HG03442 (cell line): Measurements from ENCODE around the gene DNAJB1.
"Not testable (repeated sequence)": the region's sequence is repeated elsewhere in the genome, so short reads cannot be mapped to it uniquely, and the experiment has no call there.

Source experiments
- ATAC-seq: cut with Tn5 transposase; IDR thresholded peaks from one replicate; pipeline ENCODE4 v1.9.1; 2021; ENCODE audit warnings: mild to moderate bottlenecking, moderate library complexity; ENCODE audit not compliant: unreplicated experiment

DNAJB1 gene

GRCh38 chr19:14525729-14526128, 7.5 kb upstream of the DNAJB1 start:
- ATAC-seq, result no peak

GRCh38 chr19:14520543-14520942, 2.3 kb upstream of the DNAJB1 start:
- ATAC-seq, result no peak

GRCh38 chr19:14519860-14520407, 1.7 kb upstream of the DNAJB1 start:
- ATAC-seq, result no peak

DNA sequence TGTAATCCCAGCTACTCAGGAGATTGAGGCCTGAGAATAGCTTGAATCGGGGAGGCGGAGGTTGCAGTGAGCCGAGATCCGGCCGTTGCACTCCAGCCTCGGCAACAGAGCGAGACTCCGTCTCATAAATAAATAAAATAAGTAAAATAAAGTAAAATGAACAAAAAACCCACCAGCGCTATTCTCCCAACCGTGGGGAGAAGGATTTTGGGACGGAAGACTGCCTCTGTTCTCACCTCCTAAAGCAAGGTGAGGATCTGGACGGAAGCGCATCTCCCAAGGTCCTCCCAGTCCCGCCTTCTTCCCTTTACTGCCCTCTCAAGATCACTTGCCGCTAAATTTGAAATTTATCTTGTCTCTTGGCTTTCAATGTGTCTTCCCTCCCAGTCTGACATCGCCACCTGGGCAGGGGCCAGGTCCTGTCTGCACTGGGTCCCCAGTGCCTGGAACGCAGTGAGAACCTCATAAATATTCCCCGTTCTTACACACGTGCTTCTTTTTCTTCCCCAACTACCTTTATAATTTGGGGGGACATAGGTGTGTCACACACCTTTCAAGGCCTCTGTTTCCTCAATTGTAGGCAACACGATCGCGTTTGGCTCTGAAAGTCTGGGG, 1.2 kb upstream of the DNAJB1 start:
- ATAC-seq, result no peak

GRCh38 chr19:14517446-14517839, 754 bp downstream of the DNAJB1 start:
- ATAC-seq, result no peak

- no peak for ATAC-seq
Measured at GRCh38 chr19:14516746-14517438, 1.3 kb downstream of the DNAJB1 start.

DNA sequence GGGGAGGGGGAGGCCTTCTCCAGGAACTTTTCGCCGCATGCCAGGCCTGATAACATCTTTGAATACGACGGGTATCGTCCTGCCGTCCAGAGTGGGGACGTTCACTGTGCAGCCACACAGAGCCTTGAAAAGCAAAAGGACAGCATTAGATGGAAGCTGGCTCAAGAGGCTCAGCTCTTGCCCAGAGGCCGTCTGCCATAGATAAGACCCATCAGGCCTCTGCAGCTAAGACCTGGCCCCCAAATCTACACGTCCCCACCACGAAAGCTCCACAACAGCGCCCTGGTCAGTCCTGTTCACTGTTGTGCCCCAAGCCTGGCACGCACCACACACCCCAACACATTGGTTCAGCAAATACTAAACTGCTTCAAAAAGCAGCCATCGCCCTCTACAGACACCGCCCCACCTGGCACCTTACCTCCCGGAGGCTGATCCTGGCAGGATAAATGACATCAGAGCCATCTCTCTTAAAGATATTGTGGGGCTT, 2.1 kb downstream of the DNAJB1 start:
- ATAC-seq, result no peak

DNA sequence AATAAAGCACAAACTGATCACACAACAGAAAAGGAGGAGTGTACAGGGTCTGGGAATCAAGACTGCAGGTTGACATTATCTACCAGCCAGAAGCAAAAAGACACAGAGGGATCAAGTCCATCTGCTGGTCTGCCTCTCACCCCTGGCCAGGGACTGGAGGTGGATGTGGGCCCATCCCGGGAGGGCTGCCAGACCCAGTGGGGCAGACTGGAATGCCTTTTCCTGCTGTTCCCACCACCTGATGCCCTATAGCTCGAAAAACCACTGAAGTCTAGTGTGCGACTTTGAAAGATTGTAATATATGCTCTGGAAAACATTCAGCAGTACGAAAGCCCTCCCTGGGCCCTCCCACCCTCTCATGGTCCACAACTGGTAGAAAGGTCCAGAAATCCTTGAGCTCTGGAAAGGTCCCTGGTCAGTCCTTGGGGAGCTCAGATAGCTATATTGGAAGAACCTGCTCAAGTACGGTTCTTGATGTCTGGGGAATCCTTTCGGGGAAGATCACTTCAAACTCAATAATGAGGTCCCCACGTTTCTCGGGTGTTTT, 2.6 kb downstream of the DNAJB1 start:
- no peak for ATAC-seq

DNA sequence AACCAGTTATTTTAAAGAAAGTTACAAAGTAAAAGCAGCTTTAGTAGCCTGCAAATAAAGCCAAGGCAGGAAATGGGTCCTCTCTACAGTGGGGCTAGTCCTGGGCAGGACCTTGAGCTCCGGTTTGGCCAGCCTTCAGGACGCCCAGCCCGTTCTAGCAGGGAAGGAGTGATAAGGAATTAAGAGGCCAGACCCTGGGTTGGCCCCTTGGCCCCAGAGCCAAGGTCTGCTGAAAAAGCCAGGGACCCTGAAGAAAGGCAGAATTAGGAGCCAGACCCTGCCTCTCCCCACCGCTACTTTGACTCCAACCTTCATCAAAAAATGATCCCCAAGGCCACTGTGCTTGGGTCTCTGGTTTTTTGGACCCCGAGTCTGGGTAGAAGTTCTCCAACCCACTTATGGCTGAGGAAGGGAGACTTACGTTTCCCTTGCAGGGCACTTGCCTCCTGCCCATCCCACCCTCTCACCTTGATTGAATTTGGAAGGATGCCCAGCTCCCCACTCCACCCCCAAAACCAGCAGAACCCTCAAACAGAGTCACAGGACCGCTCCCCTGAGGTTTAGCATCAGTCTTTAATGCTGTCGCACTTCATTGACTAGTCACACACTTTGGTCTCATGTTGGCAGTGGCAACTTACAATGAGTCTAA, 3.9 kb downstream of the DNAJB1 start:
- ATAC-seq, result no peak

DNA sequence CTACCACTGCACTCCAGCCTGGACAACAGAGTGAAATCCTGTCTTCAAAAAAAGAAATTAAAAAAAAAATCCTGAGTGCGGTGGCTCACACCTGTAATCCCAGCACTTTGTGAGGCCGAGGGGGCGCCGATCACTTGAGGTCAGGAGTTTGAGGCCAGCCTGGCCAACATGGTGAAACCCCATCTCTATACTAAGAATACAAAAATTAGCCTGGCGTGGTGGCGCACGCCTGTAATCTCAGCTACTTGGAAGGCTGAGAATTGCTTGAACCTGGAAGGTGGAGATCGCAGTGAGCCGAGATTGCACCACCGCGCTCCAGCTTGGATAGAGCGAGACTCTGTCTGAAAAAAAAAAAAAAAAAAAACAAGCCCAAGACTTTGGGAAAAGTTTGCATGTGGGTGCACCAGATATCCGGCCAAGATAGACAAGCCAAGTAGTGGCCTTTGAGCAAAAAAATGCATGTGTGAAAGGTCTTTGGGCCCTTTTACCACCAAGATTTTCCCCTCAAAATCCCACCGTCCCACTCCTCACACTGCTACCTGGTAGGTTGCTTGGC, 5.7 kb downstream of the DNAJB1 start:
- ATAC-seq, result no peak

DNA sequence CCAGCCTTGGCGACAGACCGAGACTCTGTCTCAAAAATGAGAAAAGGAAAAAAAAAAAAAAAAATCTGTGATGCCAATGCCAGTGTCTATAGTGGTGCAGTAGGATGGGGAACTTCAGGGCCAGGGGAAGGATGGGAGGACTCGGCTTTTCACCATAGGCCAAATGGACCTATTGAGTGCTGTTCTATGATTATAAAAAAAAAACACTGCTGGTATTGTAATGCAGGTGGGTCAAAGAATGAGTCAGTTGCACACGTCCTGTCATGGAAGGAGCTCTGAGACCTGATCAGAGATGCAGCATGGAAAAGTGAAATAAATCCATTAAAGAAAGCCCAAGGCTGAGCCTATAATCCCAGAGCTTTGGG, 7.0 kb downstream of the DNAJB1 start:
- ATAC-seq, result no peak

GRCh38 chr19:14510311-14511228, 7.6 kb downstream of the DNAJB1 start:
- no peak for ATAC-seq

- ATAC-seq, result no peak
Measured at GRCh38 chr19:14507704-14508542, 10.3 kb downstream of the DNAJB1 start.

DNA sequence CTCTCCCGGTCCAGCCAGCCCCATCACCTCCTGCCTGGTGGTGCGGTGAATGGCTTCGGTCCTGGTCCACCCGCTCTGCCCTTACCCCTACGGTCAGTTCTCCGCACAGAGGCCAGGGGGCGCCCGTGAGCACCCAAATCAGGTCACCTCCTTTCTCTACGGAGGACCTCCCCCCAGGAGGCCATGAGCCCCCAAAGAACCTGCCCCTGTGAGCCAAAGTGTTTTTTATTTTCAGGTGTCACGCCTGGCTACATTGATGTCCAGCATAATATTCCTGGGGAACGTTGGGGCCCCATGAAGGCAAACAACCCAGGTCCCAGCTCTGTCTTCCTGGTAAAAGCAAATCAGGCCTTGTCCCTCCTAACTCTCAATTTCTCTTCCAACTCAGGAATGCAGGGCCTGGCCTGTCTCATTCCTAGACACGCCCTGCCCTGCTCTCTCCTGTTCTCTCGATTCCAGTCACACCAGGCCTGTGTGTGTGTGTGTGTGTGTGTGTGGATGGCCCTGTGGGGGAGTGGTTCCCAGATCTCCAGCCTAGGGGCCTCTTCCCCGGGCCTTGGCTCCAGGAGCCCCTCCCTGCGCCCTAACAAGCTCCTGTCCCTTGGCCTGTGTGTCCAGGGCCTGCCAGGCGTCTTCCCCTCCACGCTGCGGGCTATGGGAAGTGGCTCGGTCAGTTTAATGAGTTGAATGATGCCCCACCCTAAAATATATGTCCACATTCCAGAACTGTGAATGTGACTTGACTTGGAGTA, 12.5 kb downstream of the DNAJB1 start:
- no peak for ATAC-seq

GRCh38 chr19:14504575-14504974, 13.6 kb downstream of the DNAJB1 start:
- ATAC-seq, result not testable (repeated sequence)

DNA sequence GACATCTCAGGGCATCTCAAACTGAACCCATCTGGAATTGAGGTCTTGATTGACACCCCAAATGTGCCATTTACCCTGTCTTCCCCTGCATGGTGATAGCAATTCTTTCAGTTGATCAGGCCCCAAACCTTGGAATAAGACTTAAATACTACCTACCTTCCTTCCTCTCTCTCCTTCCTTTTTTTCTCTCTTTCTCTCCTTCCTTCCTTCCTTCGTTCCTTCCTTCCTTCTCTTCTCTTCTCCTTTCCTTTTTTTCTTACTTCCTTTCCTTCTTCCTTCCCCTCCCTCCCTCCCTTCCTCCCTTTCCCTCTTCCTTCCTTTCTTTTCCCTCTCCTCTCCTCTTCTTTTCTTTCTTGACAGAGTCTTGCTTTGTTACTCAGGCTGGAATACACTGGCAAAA, 14.9 kb downstream of the DNAJB1 start:
- no peak for ATAC-seq

DNA sequence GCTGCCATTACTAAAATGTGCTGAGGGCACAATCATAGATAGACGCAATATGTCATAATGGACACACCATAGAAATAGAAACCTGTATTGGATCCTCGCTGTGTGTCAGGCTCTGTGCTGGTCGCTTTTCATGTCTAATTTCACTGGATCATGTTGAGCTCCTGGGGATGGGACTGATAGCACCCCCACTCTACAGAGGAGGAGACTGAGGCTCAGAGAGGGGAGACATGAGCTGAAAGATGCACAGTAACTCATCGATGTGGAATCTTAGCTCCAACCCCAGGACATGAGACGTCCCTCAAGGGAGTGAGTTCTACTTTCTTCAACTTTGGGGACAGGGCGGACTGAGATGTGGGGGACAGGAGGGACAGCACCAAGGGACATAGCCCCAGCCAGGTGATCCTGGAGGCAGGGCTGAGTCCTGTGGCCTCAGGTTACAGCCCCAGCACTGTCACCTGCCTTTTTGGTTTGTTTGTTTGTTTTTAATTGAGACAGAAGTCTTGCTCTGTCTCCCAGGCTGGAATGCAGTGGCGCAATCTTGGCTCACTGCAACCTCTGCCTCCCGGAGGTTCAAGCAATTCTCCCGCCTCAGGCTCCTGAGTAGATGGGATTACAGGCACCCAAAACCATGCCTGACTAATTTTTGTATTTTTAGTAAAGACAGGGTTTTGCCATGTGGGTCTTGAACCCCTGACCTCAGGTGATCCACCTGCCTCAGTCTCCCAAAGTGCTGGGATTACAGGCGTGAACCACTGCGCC, 15.7 kb downstream of the DNAJB1 start:
- ATAC-seq, result no peak
